ENCODE results near the gene NCEH1. TPM values are rescaled to one million over a fixed set of nuclear protein-coding genes. Genes with fewer than 3 reads are reported as not detected.
"Not testable (repeated sequence)": the region's sequence is repeated elsewhere in the genome, so short reads cannot be mapped to it uniquely, and the experiment has no call there.

Gene NCEH1
- total and polyA plus RNA-seq, 8 donors, result 2.6 to 26.0 (median 6.3) TPM

- intact Hi-C loops (cut with DNase I), result no loop called here
- H3K27me3 ChIP-seq, result no peaks in the 10 kb centered on the region
- DNase-seq (no peak), ATAC-seq (no peak), FAIRE-seq (no peak)
- peak overlapping the region in 3 of 4 donors; percentile 68 to 90 (median 84) for H3K4me3 ChIP-seq
- no peak for TF ChIP-seq CTCF (IDR thresholded peaks at IDR 0.05)
- peak overlapping the region in 2 of 4 donors; percentile 91 to 95 for H3K27ac ChIP-seq
- peaks cover 0 to 10% (median 0%) of the 10 kb centered on the region in 3 donors for H3K4me1 ChIP-seq
- 63 to 66% methylated on average over 2 of the region's 2 CpGs for WGBS, 2 donors
- H3K36me3 ChIP-seq, result no peaks in the 10 kb centered on the region
- H3K9me3 ChIP-seq, result no peaks in the 10 kb centered on the region
Measured at GRCh38 chr3:172708921-172709773, 1.7 kb downstream of the NCEH1 start.

- no peak for FAIRE-seq
Measured at GRCh38 chr3:172707967-172708366, 2.9 kb downstream of the NCEH1 start.

GRCh38 chr3:172707030-172707429 is 3.8 kb downstream of the NCEH1 start:
- Histone ChIP-seq H3K27me3 (no peaks in the 10 kb centered on the region), H3K9me3 (no peaks in the 10 kb centered on the region), H3K4me1 (peaks cover 0 to 10% (median 0%) of the 10 kb centered on the region in 3 donors), H3K4me3 (no peak overlapping the region), H3K27ac (no peak overlapping the region), H3K36me3 (no peaks in the 10 kb centered on the region)
- WGBS, 2 donors, result 69 to 73% methylated on average over 2 of the region's 2 CpGs
- intact Hi-C loops (cut with DNase I), result no loop called here
- DNase-seq (no peak), ATAC-seq (no peak), FAIRE-seq (no peak)
- TF ChIP-seq CTCF (IDR thresholded peaks at IDR 0.05), result no peak

More at GRCh38 chr3:172707967-172708366, 2.9 kb downstream of the NCEH1 start:
- H3K4me3 ChIP-seq, result no peak overlapping the region
- H3K9me3 ChIP-seq, result no peaks in the 10 kb centered on the region
- no peaks in the 10 kb centered on the region for H3K36me3 ChIP-seq
- intact Hi-C loops (cut with DNase I), result no loop called here
- ATAC-seq, result no peak
- no peak for DNase-seq
- no peaks in the 10 kb centered on the region for H3K27me3 ChIP-seq
- peak overlapping the region in 2 of 4 donors; percentile 91 to 95 for H3K27ac ChIP-seq
- no peak for TF ChIP-seq CTCF (IDR thresholded peaks at IDR 0.05)
- 67 to 80% methylated on average over 1 of the region's 1 CpG for WGBS, 2 donors
- peaks cover 0 to 10% (median 0%) of the 10 kb centered on the region in 3 donors for H3K4me1 ChIP-seq

GRCh38 chr3:172705170-172705569 is 5.7 kb downstream of the NCEH1 start:
- intact Hi-C loops (cut with DNase I), result no loop called here
- H3K27me3 ChIP-seq, result no peaks in the 10 kb centered on the region
- ATAC-seq, result no peak
- 83 to 90% methylated on average over 4 of the region's 4 CpGs for WGBS, 2 donors
- peaks cover 0 to 5% (median 0%) of the 10 kb centered on the region in 3 donors for H3K4me1 ChIP-seq
- no peak for DNase-seq
- H3K36me3 ChIP-seq, result no peaks in the 10 kb centered on the region
- H3K4me3 ChIP-seq, result no peak overlapping the region
- H3K27ac ChIP-seq, result no peak overlapping the region
- H3K9me3 ChIP-seq, result no peaks in the 10 kb centered on the region
- no peak for FAIRE-seq
- TF ChIP-seq CTCF (IDR thresholded peaks at IDR 0.05), result no peak

- Histone ChIP-seq H3K27me3 (no peaks in the 10 kb centered on the region), H3K9me3 (no peaks in the 10 kb centered on the region), H3K4me3 (no peak overlapping the region), H3K27ac (no peak overlapping the region), H3K4me1 (peaks cover 0 to 3% (median 0%) of the 10 kb centered on the region in 3 donors), H3K36me3 (no peaks in the 10 kb centered on the region)
- intact Hi-C loops (cut with DNase I), result no loop called here
- no peak for TF ChIP-seq CTCF (IDR thresholded peaks at IDR 0.05)
- ATAC-seq (no peak), DNase-seq (no peak), FAIRE-seq (no peak)
- 0 to 7% methylated on average over 1 of the region's 1 CpG for WGBS, 2 donors
Measured at GRCh38 chr3:172704001-172704400, 6.9 kb downstream of the NCEH1 start.

GRCh38 chr3:172702731-172703130 is 8.1 kb downstream of the NCEH1 start:
- WGBS, 2 donors, result 71 to 77% methylated on average over 3 of the region's 3 CpGs
- DNase-seq; H3K36me3 ChIP-seq; FAIRE-seq; ATAC-seq; H3K4me1 ChIP-seq; intact Hi-C loops (cut with DNase I); H3K4me3 ChIP-seq; H3K27ac ChIP-seq; H3K9me3 ChIP-seq; H3K27me3 ChIP-seq: not testable (repeated sequence)
